AG04450 (cell line): Measurements from ENCODE around the gene KEL. TPM values are rescaled to one million over a fixed set of nuclear protein-coding genes. Genes with fewer than 3 reads are reported as not detected.

Source experiments
- CTCF ChIA-PET: fragments of 300-600, 350-600 bp; formaldehyde crosslinking; extraction: SDS; loops from one replicate; lab custom pipeline; 2022; ENCODE audit warnings: antibody characterized with exemption, inconsistent platforms; lab: Charles Lee
- POLR2A ChIA-PET: fragments of 350-600 bp; formaldehyde crosslinking; extraction: SDS; loops from one replicate; lab custom pipeline; 2021; ENCODE audit warnings: antibody characterized with exemption, inconsistent platforms; lab: Yijun Ruan, JAX
- DNase-seq: peaks from one replicate; pipeline ENCODE4 v3.0.0-alpha.2; 2011; ENCODE audit warnings: low read depth, low spot score
- H3K27ac ChIP-seq: one replicate; pipeline ENCODE4 v1.5.1; 2012; ENCODE audit warnings: low read depth, low read length, control low read depth
- H3K27me3 ChIP-seq: one replicate; pipeline ENCODE4 v1.6.0; 2012; ENCODE audit warnings: low read length; ENCODE audit not compliant: control insufficient read depth, insufficient read depth
- H3K4me3 ChIP-seq: 2 replicates; pipeline ENCODE4 v1.5.1; 2011; ENCODE audit warnings: mild to moderate bottlenecking, low read depth, low read length, control low read depth
- H3K9me3 ChIP-seq: 2 replicates; pipeline ENCODE4 v1.5.1; 2012; ENCODE audit warnings: low read length; ENCODE audit not compliant: control insufficient read depth, insufficient read depth
- polyA plus RNA-seq: library from polyadenylated mRNA; depleted of rRNA; stranded (reverse); fragments of >200 nt; gene quantifications from 2 replicates; pipeline ENCODE4 v1.2.3, GENCODE V29; 2011
- TF ChIP-seq, protein P1 (sequence below): IDR thresholded peaks from 2 replicates; pipeline ENCODE4 v1.5.1; 2011; ENCODE audit warnings: low read depth, low read length, control low read depth, inconsistent platforms

Gene KEL
- polyA plus RNA-seq, 1 experiment = 0.09 TPM

DNA sequence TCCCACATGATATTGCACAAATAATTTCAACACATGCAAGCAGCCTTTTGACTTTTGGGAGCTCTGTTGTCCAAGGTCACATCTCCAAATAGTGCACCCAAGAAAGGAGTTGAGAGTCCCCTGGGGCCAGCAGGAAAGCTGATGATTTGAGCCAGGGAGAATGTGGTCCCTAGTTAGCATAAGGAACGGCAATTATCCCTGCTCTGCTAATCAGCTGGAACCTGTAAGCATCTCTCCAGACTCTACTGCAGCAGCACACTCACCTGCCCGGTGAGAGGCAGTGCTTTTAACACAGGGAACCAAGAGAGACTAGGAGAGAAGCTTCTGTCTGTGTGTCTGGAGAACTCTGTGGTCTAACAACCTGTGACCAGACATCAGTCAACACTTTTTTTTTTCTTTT lies 45.7 kb downstream of the KEL start:
- ChIA-PET CTCF (no interaction called here), POLR2A (no interaction called here)
- H3K4me3 ChIP-seq = no peak overlapping the region
- TF ChIP-seq, protein P1, sequence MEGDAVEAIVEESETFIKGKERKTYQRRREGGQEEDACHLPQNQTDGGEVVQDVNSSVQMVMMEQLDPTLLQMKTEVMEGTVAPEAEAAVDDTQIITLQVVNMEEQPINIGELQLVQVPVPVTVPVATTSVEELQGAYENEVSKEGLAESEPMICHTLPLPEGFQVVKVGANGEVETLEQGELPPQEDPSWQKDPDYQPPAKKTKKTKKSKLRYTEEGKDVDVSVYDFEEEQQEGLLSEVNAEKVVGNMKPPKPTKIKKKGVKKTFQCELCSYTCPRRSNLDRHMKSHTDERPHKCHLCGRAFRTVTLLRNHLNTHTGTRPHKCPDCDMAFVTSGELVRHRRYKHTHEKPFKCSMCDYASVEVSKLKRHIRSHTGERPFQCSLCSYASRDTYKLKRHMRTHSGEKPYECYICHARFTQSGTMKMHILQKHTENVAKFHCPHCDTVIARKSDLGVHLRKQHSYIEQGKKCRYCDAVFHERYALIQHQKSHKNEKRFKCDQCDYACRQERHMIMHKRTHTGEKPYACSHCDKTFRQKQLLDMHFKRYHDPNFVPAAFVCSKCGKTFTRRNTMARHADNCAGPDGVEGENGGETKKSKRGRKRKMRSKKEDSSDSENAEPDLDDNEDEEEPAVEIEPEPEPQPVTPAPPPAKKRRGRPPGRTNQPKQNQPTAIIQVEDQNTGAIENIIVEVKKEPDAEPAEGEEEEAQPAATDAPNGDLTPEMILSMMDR = no peak
- DNase-seq = no peak
- peaks cover 3% of the 10 kb centered on the region; the same call in 1 of the 2 replicates for H3K9me3 ChIP-seq
- no peaks in the 10 kb centered on the region for H3K27me3 ChIP-seq
- no peak overlapping the region for H3K27ac ChIP-seq

DNA sequence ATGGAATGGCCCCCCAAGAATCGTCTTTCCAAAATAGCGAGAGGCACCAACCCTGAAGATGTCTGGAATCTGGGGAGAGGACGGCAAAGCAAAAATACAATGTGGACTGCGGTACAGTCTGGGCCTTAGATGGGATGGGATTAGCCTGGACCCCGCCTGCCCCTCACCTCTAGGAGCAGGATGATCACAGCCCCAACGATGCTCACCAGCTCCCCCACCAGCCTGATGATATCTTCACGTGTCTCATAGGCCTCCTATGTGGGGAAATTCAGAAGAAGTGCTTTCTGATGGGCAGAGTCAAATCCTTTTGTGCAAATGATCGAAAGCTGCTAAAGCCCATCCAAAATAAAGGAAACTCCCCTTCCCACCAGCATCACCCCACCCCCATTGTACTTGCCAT lies 46.8 kb downstream of the KEL start:
- Histone ChIP-seq H3K4me3 (no peak overlapping the region), H3K9me3 (peaks cover 3% of the 10 kb centered on the region; the same call in 1 of the 2 replicates), H3K27ac (no peak overlapping the region), H3K27me3 (no peaks in the 10 kb centered on the region)
- TF ChIP-seq, protein P1 = no peak
- CTCF ChIA-PET = no interaction called here
- POLR2A ChIA-PET = no interaction called here
- no peak for DNase-seq

DNA sequence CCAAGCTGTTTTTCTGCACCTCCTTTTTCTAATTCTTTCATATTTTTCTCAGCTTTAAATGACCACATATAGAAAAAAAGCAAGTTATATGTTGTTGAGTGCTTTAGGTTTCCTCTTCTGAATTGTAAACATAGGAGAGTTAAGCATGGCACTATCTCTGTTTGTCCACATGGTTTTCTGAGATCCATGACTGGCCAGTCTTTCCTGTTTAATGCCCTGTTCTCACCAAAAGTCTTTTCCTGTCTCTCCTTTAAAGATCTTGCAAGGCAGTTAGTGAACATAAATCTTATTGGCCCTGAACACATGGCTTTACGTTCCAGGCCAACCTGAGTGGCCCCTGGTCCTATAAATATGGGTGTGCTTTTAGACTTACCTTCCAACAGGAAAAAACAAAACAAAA lies 48.0 kb downstream of the KEL start:
- Histone ChIP-seq H3K27ac (no peak overlapping the region), H3K9me3 (peaks cover 8% of the 10 kb centered on the region), H3K27me3 (no peaks in the 10 kb centered on the region), H3K4me3 (no peak overlapping the region)
- TF ChIP-seq, protein P1 = no peak
- ChIA-PET CTCF (no interaction called here), POLR2A (no interaction called here)
- DNase-seq = no peak

DNA sequence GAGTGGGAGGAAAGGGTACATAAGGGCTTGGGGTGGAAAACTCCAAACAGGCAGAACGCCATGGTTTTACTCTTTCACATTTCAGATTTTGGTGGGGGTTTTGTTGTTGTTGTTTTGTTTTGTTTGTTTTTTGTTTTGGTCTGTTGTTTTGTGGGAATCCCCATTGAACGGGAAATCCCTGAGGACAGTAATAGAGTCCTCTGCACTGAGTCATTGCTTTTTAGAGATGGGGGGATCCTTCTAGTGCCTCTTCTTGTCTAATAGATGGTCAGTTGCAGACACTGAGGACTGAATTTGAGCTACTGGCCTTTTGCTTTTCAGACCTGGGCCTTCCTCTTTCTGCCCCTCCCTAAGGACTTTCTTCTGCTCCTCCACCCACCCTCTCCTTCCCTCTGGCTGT lies 48.6 kb downstream of the KEL start:
- Histone ChIP-seq H3K9me3 (peaks cover 12% of the 10 kb centered on the region), H3K27ac (no peak overlapping the region), H3K27me3 (no peaks in the 10 kb centered on the region), H3K4me3 (no peak overlapping the region)
- CTCF ChIA-PET = no interaction called here
- TF ChIP-seq, protein P1 = no peak
- no peak for DNase-seq
- POLR2A ChIA-PET = no interaction called here

DNA sequence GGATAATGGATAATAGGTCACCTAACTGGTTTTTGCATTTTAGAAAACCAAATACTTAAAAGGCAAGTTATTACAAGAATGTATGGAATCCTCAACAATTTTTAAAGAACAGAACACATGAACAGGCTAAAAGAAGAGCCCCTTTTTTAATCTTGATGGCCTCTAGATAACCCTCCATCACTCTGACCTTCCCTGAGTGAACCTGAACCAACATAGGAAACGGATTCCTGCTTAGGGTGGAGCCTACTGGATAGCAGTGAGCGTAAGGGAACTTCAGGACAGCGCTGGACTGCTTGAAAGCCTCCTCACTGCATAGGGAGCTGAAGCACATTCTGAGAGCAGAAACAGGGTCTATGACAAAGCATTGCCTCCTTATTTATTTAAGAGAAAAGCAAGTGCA lies 49.1 kb downstream of the KEL start:
- TF ChIP-seq, protein P1 = no peak
- H3K27ac ChIP-seq = no peak overlapping the region
- CTCF ChIA-PET = no interaction called here
- no peak for DNase-seq
- POLR2A ChIA-PET = no interaction called here
- no peaks in the 10 kb centered on the region for H3K27me3 ChIP-seq
- H3K9me3 ChIP-seq = peaks cover 12% of the 10 kb centered on the region
- H3K4me3 ChIP-seq = no peak overlapping the region
